Chondrocyte (in vitro differentiated cells): ENCODE data around the gene CPN2. TPM values are rescaled to one million over a fixed set of nuclear protein-coding genes. Genes with fewer than 3 reads are reported as not detected.

ENCODE experiments used
- DNase-seq: peaks from one replicate; pipeline ENCODE4 v3.0.0; 2021; ENCODE audit warnings: mixed read lengths, low spot score
- H3K27ac Mint-ChIP-seq: one replicate; pipeline ENCODE4 v1.8.0; 2021; ENCODE audit warnings: mild to moderate bottlenecking, moderate library complexity, mixed read lengths; ENCODE audit not compliant: unreplicated experiment
- H3K27me3 Mint-ChIP-seq: 2 replicates; pipeline ENCODE4 v1.8.0; 2021; ENCODE audit warnings: low read depth, mixed read lengths
- H3K36me3 Mint-ChIP-seq: 2 replicates; pipeline ENCODE4 v1.8.0; 2021; ENCODE audit warnings: low read depth, mixed read lengths
- H3K4me1 Mint-ChIP-seq: 2 replicates; pipeline ENCODE4 v1.8.0; 2021; ENCODE audit warnings: low read depth, mild to moderate bottlenecking, mixed read lengths
- H3K4me3 Mint-ChIP-seq: one replicate; pipeline ENCODE4 v1.8.0; 2021; ENCODE audit warnings: mild to moderate bottlenecking, moderate library complexity, mixed read lengths; ENCODE audit not compliant: unreplicated experiment
- H3K9me3 Mint-ChIP-seq: 2 replicates; pipeline ENCODE4 v1.8.0; 2021; ENCODE audit warnings: low read depth, mixed read lengths
- CTCF ChIP-seq: fragments of 200-600 bp; sonication (generic); IDR thresholded peaks from 2 replicates; pipeline ENCODE4 v1.5.0; 2021; ENCODE audit warnings: antibody characterized with exemption, mild to moderate bottlenecking, moderate library complexity
- total RNA-seq: library from RNA; stranded (reverse); gene quantifications from 3 replicates; pipeline ENCODE4 v1.2.1, GENCODE V29; 2021

The CPN2 gene
- total RNA-seq, 1 donor from 2014 or later: not detected

- Mint-ChIP-seq H3K4me3 (no peak overlapping the region), H3K27ac (peak overlapping the region; percentile 32), H3K36me3 (no peaks in the 10 kb centered on the region), H3K4me1 (peaks cover 32% of the 10 kb centered on the region), H3K9me3 (no peaks in the 10 kb centered on the region), H3K27me3 (peaks cover 4% of the 10 kb centered on the region)
- DNase-seq: no peak
- no peak for TF ChIP-seq CTCF
These were observed 21.0 kb downstream of the CPN2 start for GRCh38 chr3:194330160-194330559.

- H3K4me3 Mint-ChIP-seq: no peak overlapping the region
- no peak for DNase-seq
- H3K27me3 Mint-ChIP-seq: peaks cover 4% of the 10 kb centered on the region
- H3K4me1 Mint-ChIP-seq: peaks cover 32% of the 10 kb centered on the region
- H3K27ac Mint-ChIP-seq: no peak overlapping the region
- H3K9me3 Mint-ChIP-seq: no peaks in the 10 kb centered on the region
- no peaks in the 10 kb centered on the region for H3K36me3 Mint-ChIP-seq
- no peak for TF ChIP-seq CTCF
These were observed 21.6 kb downstream of the CPN2 start for GRCh38 chr3:194329583-194329965.

GRCh38 chr3:194328942-194329582 is 22.1 kb downstream of the CPN2 start:
- Mint-ChIP-seq H3K27me3 (peaks cover 4% of the 10 kb centered on the region), H3K4me1 (peaks cover 31% of the 10 kb centered on the region), H3K9me3 (no peaks in the 10 kb centered on the region), H3K36me3 (no peaks in the 10 kb centered on the region), H3K27ac (no peak overlapping the region), H3K4me3 (no peak overlapping the region)
- no peak for DNase-seq
- TF ChIP-seq CTCF: no peak

- Mint-ChIP-seq H3K4me3 (no peak overlapping the region), H3K4me1 (peaks cover 26% of the 10 kb centered on the region), H3K27me3 (peaks cover 4% of the 10 kb centered on the region), H3K9me3 (no peaks in the 10 kb centered on the region), H3K36me3 (no peaks in the 10 kb centered on the region), H3K27ac (no peak overlapping the region)
- DNase-seq: no peak
- no peak for TF ChIP-seq CTCF
These were observed 23.0 kb downstream of the CPN2 start for GRCh38 chr3:194328053-194328657.

- H3K9me3 Mint-ChIP-seq: no peaks in the 10 kb centered on the region
- H3K4me3 Mint-ChIP-seq: no peak overlapping the region
- no peaks in the 10 kb centered on the region for H3K36me3 Mint-ChIP-seq
- no peak overlapping the region for H3K27ac Mint-ChIP-seq
- H3K27me3 Mint-ChIP-seq: peaks cover 6% of the 10 kb centered on the region
- peaks cover 28% of the 10 kb centered on the region for H3K4me1 Mint-ChIP-seq
- no peak for TF ChIP-seq CTCF
- DNase-seq: no peak
These were observed 23.7 kb downstream of the CPN2 start for GRCh38 chr3:194327218-194328052.
